PC-3 (cell line): ENCODE data around the gene MYL10.

Experiments
- EZH2 ChIP-seq: fragments of 300-600 bp; sonication (generic); IDR thresholded peaks from one replicate; pipeline ENCODE4 v1.6.1; 2017; ENCODE audit warnings: antibody characterized with exemption, mild to moderate bottlenecking, low read length; ENCODE audit not compliant: unreplicated experiment
- EZH2phosphoT487 ChIP-seq: fragments of 300-600 bp; sonication (generic); IDR thresholded peaks from 2 replicates; pipeline ENCODE4 v1.6.1; 2018; ENCODE audit warnings: mild to moderate bottlenecking, antibody characterized with exemption, low read length, borderline replicate concordance
- TF ChIP-seq, protein P1 (sequence below): fragments of 300-600 bp; sonication (generic); conservative IDR thresholded peaks from 2 replicates; pipeline ENCODE4 v1.5.1; 2017; ENCODE audit warnings: antibody characterized with exemption, low read depth, mild to moderate bottlenecking, low read length

DNA sequence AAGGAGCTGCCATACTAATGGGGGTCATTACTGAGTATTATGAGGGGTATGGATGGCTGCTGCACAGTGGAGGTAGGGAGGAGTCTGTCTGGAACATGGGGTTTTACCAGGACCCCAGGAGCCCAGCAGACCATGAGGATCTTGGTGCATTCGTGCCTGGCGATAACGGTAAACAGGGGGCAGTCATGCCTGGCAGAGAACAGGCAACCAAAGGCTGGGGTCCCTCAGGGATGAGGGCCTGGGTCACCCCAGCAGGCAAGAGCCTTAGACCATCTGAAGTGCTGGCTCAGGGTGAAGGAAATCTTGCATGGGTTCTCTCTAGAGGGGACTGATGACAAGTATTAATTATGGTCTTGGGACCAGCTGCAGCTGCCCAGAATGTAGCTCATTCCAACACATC is 46.1 kb downstream of the MYL10 start:
- TF ChIP-seq, protein P1, sequence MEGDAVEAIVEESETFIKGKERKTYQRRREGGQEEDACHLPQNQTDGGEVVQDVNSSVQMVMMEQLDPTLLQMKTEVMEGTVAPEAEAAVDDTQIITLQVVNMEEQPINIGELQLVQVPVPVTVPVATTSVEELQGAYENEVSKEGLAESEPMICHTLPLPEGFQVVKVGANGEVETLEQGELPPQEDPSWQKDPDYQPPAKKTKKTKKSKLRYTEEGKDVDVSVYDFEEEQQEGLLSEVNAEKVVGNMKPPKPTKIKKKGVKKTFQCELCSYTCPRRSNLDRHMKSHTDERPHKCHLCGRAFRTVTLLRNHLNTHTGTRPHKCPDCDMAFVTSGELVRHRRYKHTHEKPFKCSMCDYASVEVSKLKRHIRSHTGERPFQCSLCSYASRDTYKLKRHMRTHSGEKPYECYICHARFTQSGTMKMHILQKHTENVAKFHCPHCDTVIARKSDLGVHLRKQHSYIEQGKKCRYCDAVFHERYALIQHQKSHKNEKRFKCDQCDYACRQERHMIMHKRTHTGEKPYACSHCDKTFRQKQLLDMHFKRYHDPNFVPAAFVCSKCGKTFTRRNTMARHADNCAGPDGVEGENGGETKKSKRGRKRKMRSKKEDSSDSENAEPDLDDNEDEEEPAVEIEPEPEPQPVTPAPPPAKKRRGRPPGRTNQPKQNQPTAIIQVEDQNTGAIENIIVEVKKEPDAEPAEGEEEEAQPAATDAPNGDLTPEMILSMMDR = no peak
- TF ChIP-seq EZH2phosphoT487 (no peak), EZH2 (no peak)
